Nephron (organoid): Measurements from ENCODE around the gene FAM9C.
A peak's percentile ranks its signal among the peaks of the same experiment; 100 is the strongest.

Experiments used
- H3K27ac Mint-ChIP-seq, 3 experiments: 2 replicates each; pipeline ENCODE4 v1.8.0; 2020; ENCODE audit warnings: mixed read lengths in 3 of 3, mild to moderate bottlenecking in 2 of 3, moderate library complexity in 1 of 3
- H3K27me3 Mint-ChIP-seq: 2 replicates; pipeline ENCODE4 v1.8.0; 2021; ENCODE audit warnings: low read depth, mild to moderate bottlenecking, moderate library complexity, mixed read lengths
- H3K36me3 Mint-ChIP-seq: 2 replicates; pipeline ENCODE4 v1.8.0; 2020; ENCODE audit warnings: low read depth, mixed read lengths
- H3K4me1 Mint-ChIP-seq: 2 replicates; pipeline ENCODE4 v1.8.0; 2020; ENCODE audit warnings: mixed read lengths
- H3K4me3 Mint-ChIP-seq, 3 experiments: 2 replicates each; pipeline ENCODE4 v1.8.0; 2020; ENCODE audit warnings: mild to moderate bottlenecking in 3 of 3, mixed read lengths in 3 of 3, moderate library complexity in 2 of 3
- H3K9me3 Mint-ChIP-seq: 2 replicates; pipeline ENCODE4 v1.8.0; 2020; ENCODE audit warnings: mixed read lengths
- CTCF ChIP-seq, 3 experiments: fragments of 200-600 bp; sonication (generic); IDR thresholded peaks; one replicate each; pipeline ENCODE4 v1.5.0; 2021; ENCODE audit warnings: antibody characterized with exemption in 3 of 3; ENCODE audit not compliant: unreplicated experiment in 3 of 3

Gene FAM9C

GRCh38 chrX:13001961-13002671 lies 42.3 kb downstream of the FAM9C start:
- peaks cover 3% of the 10 kb centered on the region for H3K9me3 Mint-ChIP-seq
- no peak for TF ChIP-seq CTCF (IDR thresholded peaks at IDR 0.05; ENCODE audit: unreplicated experiment in 3 of 3)
- H3K36me3 Mint-ChIP-seq: no peaks in the 10 kb centered on the region
- no peaks in the 10 kb centered on the region for H3K27me3 Mint-ChIP-seq
- peak overlapping the region in 2 of 3 experiments; percentile 47 to 87 for H3K27ac Mint-ChIP-seq
- peaks cover 55% of the 10 kb centered on the region for H3K4me1 Mint-ChIP-seq
- no peak overlapping the region for H3K4me3 Mint-ChIP-seq

GRCh38 chrX:13001097-13001496 lies 43.3 kb downstream of the FAM9C start:
- TF ChIP-seq CTCF (IDR thresholded peaks at IDR 0.05; ENCODE audit: unreplicated experiment in 3 of 3): no peak
- Mint-ChIP-seq H3K4me3 (no peak overlapping the region), H3K27ac (peak overlapping the region; percentile 43 to 87 (median 76)), H3K9me3 (peaks cover 5% of the 10 kb centered on the region), H3K4me1 (peaks cover 53% of the 10 kb centered on the region), H3K36me3 (no peaks in the 10 kb centered on the region), H3K27me3 (no peaks in the 10 kb centered on the region)

- Mint-ChIP-seq H3K27me3 (no peaks in the 10 kb centered on the region), H3K36me3 (no peaks in the 10 kb centered on the region), H3K4me1 (peaks cover 47% of the 10 kb centered on the region), H3K27ac (peak overlapping the region; percentile 76 to 96 (median 87)), H3K4me3 (no peak overlapping the region), H3K9me3 (peaks cover 5% of the 10 kb centered on the region)
- TF ChIP-seq CTCF (IDR thresholded peaks at IDR 0.05; ENCODE audit: unreplicated experiment in 3 of 3): no peak
Measured at GRCh38 chrX:13000301-13000811, 44.1 kb downstream of the FAM9C start.

GRCh38 chrX:12999422-12999821 lies 45.0 kb downstream of the FAM9C start:
- Mint-ChIP-seq H3K4me1 (peaks cover 47% of the 10 kb centered on the region), H3K9me3 (peaks cover 5% of the 10 kb centered on the region), H3K27me3 (no peaks in the 10 kb centered on the region), H3K4me3 (no peak overlapping the region), H3K27ac (peak overlapping the region; percentile 76 to 96 (median 87)), H3K36me3 (no peaks in the 10 kb centered on the region)
- no peak for TF ChIP-seq CTCF (IDR thresholded peaks at IDR 0.05; ENCODE audit: unreplicated experiment in 3 of 3)

- H3K27me3 Mint-ChIP-seq: no peaks in the 10 kb centered on the region
- peaks cover 5% of the 10 kb centered on the region for H3K9me3 Mint-ChIP-seq
- peaks cover 53% of the 10 kb centered on the region for H3K4me1 Mint-ChIP-seq
- TF ChIP-seq CTCF (IDR thresholded peaks at IDR 0.05; ENCODE audit: unreplicated experiment in 3 of 3): no peak
- H3K27ac Mint-ChIP-seq: peak overlapping the region; percentile 30 to 81 (median 69)
- no peak overlapping the region for H3K4me3 Mint-ChIP-seq
- no peaks in the 10 kb centered on the region for H3K36me3 Mint-ChIP-seq
Measured at GRCh38 chrX:12997906-12998687, 46.3 kb downstream of the FAM9C start.
